Colonic mucosa (tissue), 4 donors: ENCODE measurements around the gene CALML3. TPM values are rescaled to one million over a fixed set of nuclear protein-coding genes. Genes with fewer than 3 reads are reported as not detected.

Experiments
- DNase-seq: peaks from one replicate; pipeline ENCODE4 v3.0.0-alpha.2; 2020
- H3K27ac ChIP-seq: fragments of 200-600 bp; one replicate; pipeline ENCODE4 v1.8.0; 2021
- H3K27me3 ChIP-seq: fragments of 200-600 bp; one replicate; pipeline ENCODE4 v1.8.0; 2021
- H3K36me3 ChIP-seq: fragments of 200-600 bp; one replicate; pipeline ENCODE4 v1.8.0; 2021
- H3K4me1 ChIP-seq: fragments of 200-600 bp; one replicate; pipeline ENCODE4 v1.8.0; 2021; ENCODE audit warnings: mild to moderate bottlenecking
- H3K4me3 ChIP-seq: fragments of 200-600 bp; one replicate; pipeline ENCODE4 v1.8.0; 2021
- H3K9ac ChIP-seq, 2 donors: one replicate each; pipeline ENCODE4 v1.7.0; 2013; ENCODE audit warnings: control low read depth in 2 of 2, low read depth in 2 of 2, low read length in 2 of 2
- H3K9me3 ChIP-seq: fragments of 200-600 bp; one replicate; pipeline ENCODE4 v1.8.0; 2021
- CTCF ChIP-seq: fragments of 200-600 bp; IDR thresholded peaks from one replicate; pipeline ENCODE4 v1.8.0; 2022; ENCODE audit warnings: antibody characterized with exemption, mild to moderate bottlenecking
- intact Hi-C: fragments of 100-400 bp; cut with DNase I; formaldehyde crosslinking; loops from one replicate; pipeline ENCODE4 v1.14.1; 2022
- total RNA-seq, 2 donors: library from RNA; stranded (reverse); fragmentation: NEBNext Ultra II Directional in 1 of 2; extraction: Animal tissue kit (Norgen Biotek cat#: 25700) in 1 of 2; gene quantifications; one replicate each; pipeline ENCODE4 v1.2.1, GENCODE V29; 2021
- donor health status: healthy.
- donor health status: DM: no; HTN: no; CAD: no.
- donor health status: DM: no; HTN: no; CAD: no.

CALML3 gene
- total RNA-seq, 2 donors from 2014 or later: 0.11 to 0.40 TPM

- Histone ChIP-seq H3K9me3 (no peaks in the 10 kb centered on the region), H3K9ac (no peak overlapping the region), H3K4me3 (no peak overlapping the region), H3K4me1 (no peaks in the 10 kb centered on the region), H3K27ac (no peak overlapping the region), H3K36me3 (no peaks in the 10 kb centered on the region), H3K27me3 (no peaks in the 10 kb centered on the region)
- no peak for TF ChIP-seq CTCF
- no peak for DNase-seq
- intact Hi-C loops: no loop called here
These were observed 31.1 kb upstream of the CALML3 start for GRCh38 chr10:5493691-5494090.

- H3K9ac ChIP-seq: no peak overlapping the region
- DNase-seq: no peak
- no peak for TF ChIP-seq CTCF
- H3K4me3 ChIP-seq: no peak overlapping the region
- no peaks in the 10 kb centered on the region for H3K27me3 ChIP-seq
- H3K27ac ChIP-seq: no peak overlapping the region
- no peaks in the 10 kb centered on the region for H3K4me1 ChIP-seq
- H3K36me3 ChIP-seq: no peaks in the 10 kb centered on the region
- no peaks in the 10 kb centered on the region for H3K9me3 ChIP-seq
- intact Hi-C loops: no loop called here
These were observed 30.1 kb upstream of the CALML3 start for GRCh38 chr10:5494611-5495010.

- DNase-seq: no peak
- H3K9ac ChIP-seq: no peak overlapping the region
- no peak overlapping the region for H3K4me3 ChIP-seq
- H3K27ac ChIP-seq: no peak overlapping the region
- intact Hi-C loops: no loop called here
- TF ChIP-seq CTCF: no peak
- H3K4me1 ChIP-seq: no peaks in the 10 kb centered on the region
- no peaks in the 10 kb centered on the region for H3K9me3 ChIP-seq
- H3K36me3 ChIP-seq: no peaks in the 10 kb centered on the region
- no peaks in the 10 kb centered on the region for H3K27me3 ChIP-seq
These were observed 28.2 kb upstream of the CALML3 start for GRCh38 chr10:5496261-5497250.

- no peak for TF ChIP-seq CTCF
- H3K9me3 ChIP-seq: no peaks in the 10 kb centered on the region
- H3K27me3 ChIP-seq: no peaks in the 10 kb centered on the region
- H3K9ac ChIP-seq: no peak overlapping the region
- H3K27ac ChIP-seq: no peak overlapping the region
- no peak for DNase-seq
- H3K4me3 ChIP-seq: no peak overlapping the region
- no peaks in the 10 kb centered on the region for H3K36me3 ChIP-seq
- no peaks in the 10 kb centered on the region for H3K4me1 ChIP-seq
- intact Hi-C loops: no loop called here
These were observed 27.5 kb upstream of the CALML3 start for GRCh38 chr10:5497289-5497688.

GRCh38 chr10:5497948-5498730 is 26.6 kb upstream of the CALML3 start:
- Histone ChIP-seq H3K27me3 (no peaks in the 10 kb centered on the region), H3K9ac (no peak overlapping the region), H3K4me3 (no peak overlapping the region), H3K36me3 (no peaks in the 10 kb centered on the region), H3K4me1 (no peaks in the 10 kb centered on the region), H3K9me3 (no peaks in the 10 kb centered on the region), H3K27ac (no peak overlapping the region)
- intact Hi-C loops: no loop called here
- TF ChIP-seq CTCF: no peak
- no peak for DNase-seq
